ENCODE data around the gene MPV17.
"Not testable (repeated sequence)": the region's sequence is repeated elsewhere in the genome, so short reads cannot be mapped to it uniquely, and the experiment has no call there.

MPV17 gene

GRCh38 chr2:27323596-27324285 is 844 bp upstream of the MPV17 start:
- no peak for DNase-seq (ENCODE audit: low read depth)

- DNase-seq (ENCODE audit: low read depth), result no peak
These were observed 564 bp downstream of the MPV17 start for GRCh38 chr2:27322301-27322765.

- no peak for DNase-seq (ENCODE audit: low read depth)
These were observed 1.8 kb downstream of the MPV17 start for GRCh38 chr2:27320958-27321543.

GRCh38 chr2:27319839-27320238 is 3.1 kb downstream of the MPV17 start:
- not testable (repeated sequence) for DNase-seq (ENCODE audit: low read depth)

- no peak for DNase-seq (ENCODE audit: low read depth)
These were observed 6.1 kb downstream of the MPV17 start for GRCh38 chr2:27316655-27317412.

GRCh38 chr2:27315122-27315521 is 7.8 kb downstream of the MPV17 start:
- DNase-seq (ENCODE audit: low read depth), result no peak

GRCh38 chr2:27314709-27315108 is 8.2 kb downstream of the MPV17 start:
- no peak for DNase-seq (ENCODE audit: low read depth)

- no peak for DNase-seq (ENCODE audit: low read depth)
These were observed 8.8 kb downstream of the MPV17 start for GRCh38 chr2:27313882-27314645.

GRCh38 chr2:27312152-27312551 is 10.7 kb downstream of the MPV17 start:
- no peak for DNase-seq (ENCODE audit: low read depth)

GRCh38 chr2:27309651-27310050 is 13.2 kb downstream of the MPV17 start:
- no peak for DNase-seq (ENCODE audit: low read depth)

GRCh38 chr2:27308359-27308881 is 14.5 kb downstream of the MPV17 start, which contains the start of gene UCN:
Gene UCN, minus strand, starts transcription at chr2:27308445. Its CDS starts 550 bp downstream, at chr2:27307895.
- no peak for DNase-seq (ENCODE audit: low read depth)

GRCh38 chr2:27307545-27308358 is 15.1 kb downstream of the MPV17 start:
- DNase-seq (ENCODE audit: low read depth), result no peak

GRCh38 chr2:27307287-27307544 is 15.7 kb downstream of the MPV17 start:
- no peak for DNase-seq (ENCODE audit: low read depth)

- DNase-seq (ENCODE audit: low read depth), result no peak
These were observed 16.2 kb downstream of the MPV17 start for GRCh38 chr2:27306573-27307286.

GRCh38 chr2:27306136-27306535 is 16.8 kb downstream of the MPV17 start:
- no peak for DNase-seq (ENCODE audit: low read depth)

GRCh38 chr2:27305516-27305915 is 17.4 kb downstream of the MPV17 start:
- DNase-seq (ENCODE audit: low read depth), result no peak

GRCh38 chr2:27304488-27305240 is 18.2 kb downstream of the MPV17 start:
- no peak for DNase-seq (ENCODE audit: low read depth)

- no peak for DNase-seq (ENCODE audit: low read depth)
These were observed 19.5 kb downstream of the MPV17 start for GRCh38 chr2:27303093-27304025.

- DNase-seq (ENCODE audit: low read depth), result not testable (repeated sequence)
These were observed 22.3 kb downstream of the MPV17 start for GRCh38 chr2:27300606-27301005.

All from stimulated activated CD8-positive, alpha-beta memory T cell treated with anti-CD3 and anti-CD28 coated beads, Interleukin-15, amount 100 ng/mL, for 1 hour (primary cell).